Stimulated activated CD4-positive, alpha-beta T cell treated with anti-CD3 and anti-CD28 coated beads, TNF-alpha, amount 100 ng/mL, for 24 hours (primary cell): ENCODE measurements around the gene SEMA3E.
"Not testable (repeated sequence)": the region's sequence is repeated elsewhere in the genome, so short reads cannot be mapped to it uniquely, and the experiment has no call there.

Source experiments
- DNase-seq, 3 experiments: peaks; one replicate each; pipeline ENCODE4 v3.0.0-alpha.2; 2020; ENCODE audit warnings: low read depth in 3 of 3

Gene SEMA3E

GRCh38 chr7:83452256-83452655 lies 196.7 kb downstream of the SEMA3E start:
- DNase-seq = no peak

- DNase-seq = no peak
Measured at GRCh38 chr7:83451501-83452045, 197.4 kb downstream of the SEMA3E start.

- no peak for DNase-seq
Measured at GRCh38 chr7:83449781-83450180, 199.2 kb downstream of the SEMA3E start.

DNA sequence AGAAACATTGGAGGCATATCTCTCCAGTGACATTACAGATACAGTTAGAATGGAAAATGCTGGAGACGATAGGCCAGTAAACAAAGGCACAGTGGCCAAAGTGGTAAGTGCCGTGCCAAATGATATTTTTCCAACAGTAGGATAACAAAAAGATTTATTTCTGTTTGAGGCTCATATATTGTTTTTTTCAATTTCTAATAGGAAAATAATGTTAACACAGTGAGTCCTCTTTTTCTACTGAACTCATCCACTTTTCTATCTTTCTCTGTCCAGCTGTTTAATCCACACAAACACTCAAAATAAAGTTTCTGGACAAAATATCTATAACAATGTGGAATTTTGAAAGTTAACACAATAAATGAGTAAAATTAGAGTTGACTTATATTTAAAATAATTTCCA lies 201.3 kb downstream of the SEMA3E start:
- no peak for DNase-seq

GRCh38 chr7:83446102-83446669 lies 202.8 kb downstream of the SEMA3E start:
- DNase-seq = no peak

DNA sequence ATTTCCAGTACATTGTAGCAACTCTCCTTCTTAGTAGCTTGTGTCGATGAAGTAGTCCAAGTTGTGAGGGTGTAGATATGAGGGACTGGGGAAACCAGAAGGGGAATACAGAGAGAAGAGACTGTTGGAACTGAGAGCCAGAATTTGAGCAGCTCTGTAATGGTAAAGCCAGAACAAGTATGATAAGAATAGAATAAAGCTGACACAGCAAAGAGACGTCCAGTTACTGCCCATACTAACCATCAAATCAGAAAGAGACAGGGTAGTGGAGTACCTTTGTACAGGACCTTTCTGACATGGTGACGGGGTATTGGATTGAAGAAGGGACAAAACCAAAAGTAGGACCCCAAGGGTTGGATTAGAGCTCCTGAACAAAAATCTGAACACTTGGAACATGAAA lies 206.0 kb downstream of the SEMA3E start:
- DNase-seq = no peak

DNA sequence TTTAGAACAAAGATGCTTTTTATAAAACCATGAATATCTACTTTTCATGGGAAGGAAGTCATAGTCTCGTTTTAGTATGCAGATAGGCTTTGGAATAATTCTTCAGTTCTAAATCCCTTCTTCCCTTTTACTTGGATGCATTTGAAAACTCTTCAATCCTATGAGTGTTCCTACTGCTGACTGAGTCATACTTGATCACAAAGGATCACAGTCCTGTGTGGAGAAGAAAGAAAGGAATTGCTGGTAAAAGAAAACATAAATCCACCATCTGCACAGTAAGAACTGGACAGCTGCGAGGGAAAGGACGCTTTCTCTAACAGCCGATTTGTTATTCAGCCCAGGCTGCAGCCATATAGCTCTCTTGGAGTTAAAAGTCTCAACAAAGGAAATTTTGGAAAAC lies 209.9 kb downstream of the SEMA3E start:
- no peak for DNase-seq

DNA sequence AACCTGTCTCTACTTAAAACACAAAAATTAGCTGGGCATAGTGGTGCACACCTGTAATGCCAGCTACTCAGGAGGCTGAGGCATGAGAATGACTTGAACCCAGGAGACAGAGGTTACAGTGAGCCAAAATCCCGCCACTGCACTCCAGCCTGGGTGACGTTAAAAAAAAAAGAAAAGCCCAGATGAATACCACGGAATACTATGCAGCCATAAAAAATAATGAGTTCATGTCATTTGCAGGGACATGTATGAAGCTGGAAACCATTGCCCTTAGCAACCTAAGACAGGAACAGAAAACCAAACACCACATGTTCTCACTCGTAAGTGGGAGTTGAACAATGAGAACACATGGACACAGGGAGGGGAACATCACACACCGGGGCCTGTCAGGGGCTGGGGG lies 218.7 kb downstream of the SEMA3E start:
- DNase-seq = not testable (repeated sequence)

DNA sequence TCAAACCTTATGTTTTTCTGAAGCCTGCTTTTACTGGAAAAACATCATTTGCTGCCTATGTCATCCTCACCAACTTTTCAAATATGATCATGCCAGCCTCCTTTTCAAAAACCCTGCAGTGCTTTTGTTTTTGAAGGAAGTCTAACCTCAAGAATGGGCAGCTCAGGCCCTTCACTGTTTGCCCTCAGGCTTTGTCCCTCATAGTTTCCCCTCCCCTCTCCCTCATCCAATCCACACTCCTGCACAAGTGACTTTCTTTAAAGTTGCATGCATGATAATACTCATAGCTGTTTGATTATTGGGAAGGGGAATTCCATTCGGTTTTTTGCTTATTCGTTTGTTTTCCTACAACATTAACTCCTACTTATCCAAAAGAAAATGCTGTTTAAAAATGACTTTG lies 219.4 kb downstream of the SEMA3E start:
- no peak for DNase-seq

DNA sequence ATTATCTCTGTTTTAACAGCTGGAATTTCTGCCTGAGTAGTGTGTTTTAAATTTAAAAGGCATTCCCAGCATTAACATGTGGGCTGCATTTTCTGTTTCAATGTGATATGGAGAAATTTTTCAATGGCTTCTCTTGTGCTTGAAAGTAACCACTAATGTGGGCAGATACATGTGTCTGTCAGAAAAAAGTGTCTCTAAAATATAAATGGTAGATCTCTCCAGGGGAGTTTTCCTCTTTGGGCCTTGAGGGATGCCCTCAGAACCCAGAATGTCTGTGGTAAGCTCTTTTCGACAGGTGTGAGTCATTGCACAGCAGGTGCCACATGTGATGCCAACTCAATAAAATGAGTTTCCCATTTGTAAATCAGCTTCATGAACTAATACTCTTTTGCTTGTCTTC lies 221.1 kb downstream of the SEMA3E start:
- no peak for DNase-seq

- DNase-seq = no peak
Measured at GRCh38 chr7:83426325-83426724, 222.6 kb downstream of the SEMA3E start.

GRCh38 chr7:83419013-83419412 lies 229.9 kb downstream of the SEMA3E start:
- DNase-seq = no peak

- no peak for DNase-seq
Measured at GRCh38 chr7:83415840-83416239, 233.1 kb downstream of the SEMA3E start.

DNA sequence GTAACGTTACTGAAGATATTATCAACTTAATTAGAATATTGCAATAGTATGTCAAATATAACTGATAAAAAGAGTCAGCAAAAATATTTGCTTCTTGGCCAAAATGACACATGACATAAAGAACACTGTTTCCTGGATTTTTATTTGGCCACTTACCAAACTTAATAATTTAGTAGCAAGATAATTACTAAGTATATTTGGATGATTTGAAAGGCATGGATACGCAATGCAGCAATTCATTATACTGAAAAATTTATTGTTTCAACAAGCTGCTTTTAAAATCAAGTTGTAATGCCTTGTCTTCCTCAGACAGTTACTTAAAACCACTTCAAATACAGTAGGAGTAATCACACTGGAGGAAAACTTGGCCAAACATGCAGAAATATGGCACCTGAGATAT lies 234.0 kb downstream of the SEMA3E start:
- no peak for DNase-seq

GRCh38 chr7:83413831-83414230 lies 235.1 kb downstream of the SEMA3E start:
- no peak for DNase-seq

DNA sequence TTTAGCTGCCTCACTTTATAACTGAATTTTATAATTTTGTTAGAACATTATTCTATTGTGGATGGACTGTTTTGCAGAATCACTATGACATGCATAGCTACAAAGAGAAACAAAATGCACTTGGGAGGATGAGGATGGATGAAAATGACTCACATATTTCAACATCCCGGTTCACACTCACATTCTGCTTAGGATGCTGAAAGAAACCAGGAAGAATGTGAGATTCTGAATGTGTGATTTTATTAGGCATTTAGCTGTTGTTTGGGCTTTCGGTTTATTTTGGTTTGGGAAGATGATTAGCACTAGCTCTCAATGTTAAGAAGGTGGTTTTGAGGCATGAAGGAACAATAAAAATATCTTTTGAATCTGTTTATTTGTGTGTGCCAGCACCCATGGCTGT lies 235.5 kb downstream of the SEMA3E start:
- no peak for DNase-seq

GRCh38 chr7:83410989-83411591 lies 237.8 kb downstream of the SEMA3E start:
- no peak for DNase-seq

- no peak for DNase-seq
Measured at GRCh38 chr7:83394776-83395175, 254.2 kb downstream of the SEMA3E start.

- no peak for DNase-seq
Measured at GRCh38 chr7:83388436-83388835, 260.5 kb downstream of the SEMA3E start.

DNA sequence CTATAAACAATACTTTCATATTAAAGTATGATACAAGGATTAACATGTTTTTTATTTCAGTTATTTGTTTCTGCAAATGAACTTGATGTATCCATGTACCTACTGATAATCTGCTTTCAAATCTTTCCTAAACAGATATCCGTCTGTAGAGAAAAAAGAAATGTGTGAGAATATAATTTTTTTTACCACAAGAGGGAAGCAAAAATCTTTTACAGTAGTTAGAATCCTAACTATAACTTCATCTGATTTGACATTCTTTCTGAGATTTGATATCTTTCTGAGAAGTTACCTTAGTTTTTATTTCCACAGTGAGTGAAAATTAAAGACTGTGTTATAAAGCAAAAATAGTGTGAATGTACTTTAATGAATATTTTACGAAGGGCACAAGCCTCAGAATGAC lies 282.3 kb downstream of the SEMA3E start:
- no peak for DNase-seq

DNA sequence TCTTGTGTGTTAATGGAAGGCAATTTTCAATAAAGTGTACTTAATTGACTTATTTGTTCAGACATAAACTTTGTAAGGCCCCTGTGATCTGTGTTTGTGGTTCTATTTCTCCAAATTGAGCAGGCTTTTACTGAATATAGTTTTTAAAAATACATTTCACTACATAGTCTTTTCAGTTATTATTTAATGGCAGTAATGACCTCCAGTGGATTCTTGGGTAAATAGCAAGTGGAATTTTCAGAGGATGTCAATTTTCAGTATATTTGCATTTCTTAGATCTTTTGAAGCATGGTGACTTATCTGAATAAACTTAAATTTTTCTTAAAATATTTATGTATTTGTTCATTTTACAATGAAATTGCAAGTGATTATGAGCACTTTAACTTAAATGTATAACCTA lies 283.2 kb downstream of the SEMA3E start:
- no peak for DNase-seq

- no peak for DNase-seq
Measured at GRCh38 chr7:83362871-83363550, 285.9 kb downstream of the SEMA3E start.

DNA sequence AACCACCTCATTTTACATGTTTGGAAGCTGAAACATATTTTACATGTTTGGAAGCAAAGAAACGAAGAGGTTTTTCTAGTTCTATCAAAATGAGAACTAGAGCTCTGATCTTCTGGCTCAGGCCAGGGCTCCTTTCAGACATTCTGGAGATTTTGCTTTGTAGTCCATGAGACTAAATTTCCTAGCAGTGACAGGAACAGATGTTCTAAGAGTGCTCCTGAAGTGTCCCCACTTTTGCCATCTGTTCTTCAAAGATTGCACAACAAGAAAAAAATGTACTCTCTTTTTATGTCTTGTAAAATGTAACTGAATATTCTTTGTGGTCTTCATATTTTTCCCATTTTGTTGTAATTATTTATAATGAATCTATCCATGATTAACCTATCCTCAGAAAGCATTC lies 289.8 kb downstream of the SEMA3E start:
- DNase-seq = no peak
